GM06990 (cell line): ENCODE results near the gene ADAM11.

ENCODE experiments used
- DNase-seq: peaks from one replicate; pipeline ENCODE4 v3.0.0-alpha.2; 2011; ENCODE audit not compliant: insufficient read length; ENCODE audit errors: extremely low read depth
- H3K27me3 ChIP-seq: replicated peaks from 2 replicates; pipeline ENCODE4 v1.6.0; 2011; ENCODE audit warnings: low read length; ENCODE audit not compliant: control insufficient read depth, insufficient read depth
- H3K36me3 ChIP-seq: 2 replicates; pipeline ENCODE4 v1.5.1; 2011; ENCODE audit warnings: low read length; ENCODE audit not compliant: control insufficient read depth, insufficient read depth
- H3K4me3 ChIP-seq: replicated peaks from 2 replicates; pipeline ENCODE4 v1.5.1; 2011; ENCODE audit warnings: low read depth, mild to moderate bottlenecking, control low read depth, low read length
- TF ChIP-seq, protein P1 (sequence below): IDR thresholded peaks from 2 replicates; pipeline ENCODE4 v1.5.1; 2011; ENCODE audit warnings: low read length, control low read depth, mild to moderate bottlenecking, inconsistent platforms; ENCODE audit not compliant: insufficient read depth, poor library complexity, severe bottlenecking

ADAM11 gene

DNA sequence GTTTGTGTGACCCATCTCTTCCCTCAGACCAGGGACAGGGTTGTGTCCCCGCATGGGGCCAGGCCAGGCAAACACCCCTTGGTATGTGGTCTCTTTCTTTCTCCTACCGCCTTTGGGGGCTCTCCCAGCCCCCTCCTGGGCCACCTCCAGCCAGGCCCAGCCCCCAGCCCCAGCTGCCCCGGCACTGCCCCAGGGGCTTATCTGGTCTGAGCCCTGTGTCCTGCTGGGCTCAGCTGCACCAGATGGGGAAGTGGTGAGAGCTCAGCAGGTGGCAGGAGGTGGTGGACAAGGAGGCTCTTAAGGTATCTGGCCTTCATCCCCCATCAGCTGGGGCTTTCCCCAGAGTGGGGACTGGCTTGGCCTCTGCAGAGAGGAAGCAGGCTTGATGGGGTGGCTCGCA lies 8.7 kb downstream of the ADAM11 start:
- Histone ChIP-seq H3K4me3 (no peak overlapping the region), H3K36me3 (no peaks in the 10 kb centered on the region; the same call in 1 of the 2 replicates), H3K27me3 (peaks cover 2% of the 10 kb centered on the region)
- DNase-seq = no peak
- TF ChIP-seq, protein P1, sequence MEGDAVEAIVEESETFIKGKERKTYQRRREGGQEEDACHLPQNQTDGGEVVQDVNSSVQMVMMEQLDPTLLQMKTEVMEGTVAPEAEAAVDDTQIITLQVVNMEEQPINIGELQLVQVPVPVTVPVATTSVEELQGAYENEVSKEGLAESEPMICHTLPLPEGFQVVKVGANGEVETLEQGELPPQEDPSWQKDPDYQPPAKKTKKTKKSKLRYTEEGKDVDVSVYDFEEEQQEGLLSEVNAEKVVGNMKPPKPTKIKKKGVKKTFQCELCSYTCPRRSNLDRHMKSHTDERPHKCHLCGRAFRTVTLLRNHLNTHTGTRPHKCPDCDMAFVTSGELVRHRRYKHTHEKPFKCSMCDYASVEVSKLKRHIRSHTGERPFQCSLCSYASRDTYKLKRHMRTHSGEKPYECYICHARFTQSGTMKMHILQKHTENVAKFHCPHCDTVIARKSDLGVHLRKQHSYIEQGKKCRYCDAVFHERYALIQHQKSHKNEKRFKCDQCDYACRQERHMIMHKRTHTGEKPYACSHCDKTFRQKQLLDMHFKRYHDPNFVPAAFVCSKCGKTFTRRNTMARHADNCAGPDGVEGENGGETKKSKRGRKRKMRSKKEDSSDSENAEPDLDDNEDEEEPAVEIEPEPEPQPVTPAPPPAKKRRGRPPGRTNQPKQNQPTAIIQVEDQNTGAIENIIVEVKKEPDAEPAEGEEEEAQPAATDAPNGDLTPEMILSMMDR = no peak

DNA sequence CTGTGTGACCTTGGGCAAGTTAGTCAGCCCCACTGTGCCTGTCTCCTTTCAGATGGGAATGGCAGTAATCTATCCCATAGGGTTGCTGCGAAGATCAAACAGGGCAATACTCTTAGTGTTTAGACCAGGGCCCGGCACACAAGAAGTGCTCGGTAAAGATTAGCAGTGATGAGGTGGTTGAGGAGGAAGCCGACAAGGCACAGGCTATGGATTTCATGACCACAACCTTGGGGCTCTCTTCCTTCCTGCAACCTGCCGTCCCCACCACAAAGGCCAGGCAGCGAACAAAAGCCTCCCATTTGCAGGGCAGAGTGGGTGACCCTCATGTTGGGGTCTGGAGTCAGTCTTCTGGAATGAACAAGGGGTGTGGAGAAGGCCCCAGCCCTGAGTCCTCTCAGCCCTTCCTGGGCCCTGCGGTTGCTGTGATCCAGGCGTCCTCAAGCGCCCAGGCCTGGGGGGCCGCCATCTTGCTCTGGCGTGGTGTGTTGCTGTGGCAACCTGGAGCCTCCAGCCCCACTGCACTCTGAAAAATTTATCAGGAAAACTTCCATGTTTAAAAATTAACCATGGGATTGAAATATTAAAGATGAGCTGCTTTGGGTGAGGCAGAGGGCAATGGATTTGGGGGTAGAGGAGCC lies 9.8 kb downstream of the ADAM11 start:
- peaks cover 2% of the 10 kb centered on the region for H3K27me3 ChIP-seq
- no peaks in the 10 kb centered on the region for H3K36me3 ChIP-seq
- H3K4me3 ChIP-seq = no peak overlapping the region
- no peak for DNase-seq
- TF ChIP-seq, protein P1 = no peak

DNA sequence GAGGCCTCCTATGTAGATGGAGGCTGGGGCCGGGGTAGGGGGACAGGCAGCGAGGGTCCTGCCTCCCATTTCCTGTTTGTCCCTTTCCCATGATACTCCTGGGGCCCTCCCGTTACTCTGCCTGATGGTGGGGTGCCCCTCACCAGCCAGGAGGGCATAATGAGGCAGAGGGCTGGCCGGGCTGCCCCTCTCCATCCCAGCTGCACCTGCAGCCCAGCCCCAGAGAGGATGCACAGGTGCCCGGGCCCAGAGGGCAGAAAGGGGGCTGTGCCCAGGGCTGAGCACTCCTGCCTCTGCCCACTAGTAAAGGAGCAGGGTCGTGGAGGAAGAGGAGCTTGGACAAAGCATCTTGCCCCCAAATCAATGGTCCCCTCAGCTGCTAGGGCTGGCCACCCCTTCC lies 10.4 kb downstream of the ADAM11 start:
- H3K4me3 ChIP-seq = no peak overlapping the region
- no peaks in the 10 kb centered on the region for H3K36me3 ChIP-seq
- H3K27me3 ChIP-seq = peaks cover 2% of the 10 kb centered on the region
- TF ChIP-seq, protein P1 = no peak
- DNase-seq = no peak

DNA sequence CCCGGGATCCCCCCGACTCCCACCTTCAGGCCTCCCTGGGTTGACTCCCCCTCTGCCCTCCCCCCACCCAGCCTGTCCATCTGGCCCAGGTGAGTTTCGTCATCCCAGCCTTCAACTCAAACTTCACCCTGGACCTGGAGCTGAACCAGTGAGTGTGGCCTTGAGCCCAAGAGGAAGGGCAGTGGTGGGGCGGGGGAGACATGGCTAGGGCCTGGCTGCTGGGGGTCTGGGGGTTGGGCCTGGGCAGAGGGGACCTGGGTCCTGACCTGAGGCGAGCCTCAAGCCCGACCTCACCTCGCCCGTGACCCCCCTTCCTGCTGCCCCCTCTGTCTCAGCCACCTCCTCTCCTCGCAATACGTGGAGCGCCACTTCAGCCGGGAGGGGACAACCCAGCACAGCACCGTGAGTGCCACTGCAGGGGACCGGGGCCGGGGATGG lies 10.9 kb downstream of the ADAM11 start:
- no peak for DNase-seq
- H3K4me3 ChIP-seq = no peak overlapping the region
- TF ChIP-seq, protein P1 = no peak
- peaks cover 2% of the 10 kb centered on the region for H3K27me3 ChIP-seq
- H3K36me3 ChIP-seq = no peaks in the 10 kb centered on the region

DNA sequence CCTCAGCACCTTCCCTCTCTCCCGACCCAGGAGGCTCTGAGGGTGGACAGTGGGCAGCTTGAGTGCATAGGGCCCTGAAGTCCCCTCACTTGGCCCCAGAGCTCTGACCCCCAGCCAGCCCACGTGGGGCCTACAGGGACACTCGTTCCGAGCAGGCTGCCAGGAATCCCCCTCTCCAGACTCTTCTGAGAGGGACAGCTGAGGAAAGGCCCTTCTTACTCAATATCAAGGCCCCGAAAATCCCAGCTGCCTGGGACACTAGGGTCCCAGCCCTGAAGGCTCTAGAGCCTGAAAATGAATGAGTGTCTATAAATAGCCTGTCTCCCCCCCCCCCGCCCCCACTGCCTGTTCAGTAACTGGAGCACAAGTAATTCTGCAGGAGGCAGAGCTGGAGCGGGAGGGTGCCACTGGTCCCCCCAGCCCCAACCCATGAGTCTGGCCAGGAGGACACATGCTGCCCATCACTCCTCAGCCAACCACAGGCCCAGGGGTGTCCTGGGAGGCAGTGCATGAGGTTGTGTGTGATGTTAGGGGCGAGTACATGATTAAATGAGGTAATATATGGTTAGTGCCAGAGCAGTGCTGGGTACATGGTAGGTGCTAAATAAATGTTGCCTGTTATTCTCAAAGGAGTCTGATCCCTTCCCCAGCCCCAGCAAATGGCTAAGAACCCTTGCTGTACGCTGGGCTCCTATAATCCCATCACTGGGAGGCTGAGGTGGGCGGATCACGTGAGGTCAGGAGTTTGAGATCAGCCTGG lies 11.6 kb downstream of the ADAM11 start:
- TF ChIP-seq, protein P1 = no peak
- no peak for DNase-seq
- no peak overlapping the region for H3K4me3 ChIP-seq
- no peaks in the 10 kb centered on the region for H3K36me3 ChIP-seq
- peaks cover 2% of the 10 kb centered on the region; the same call in 1 of the 2 replicates for H3K27me3 ChIP-seq
